Panc1 (cell line): ENCODE data around the gene GRIFIN. TPM values are rescaled to one million over a fixed set of nuclear protein-coding genes. Genes with fewer than 3 reads are reported as not detected.

ENCODE experiments used
- ATAC-seq: fragments of 200-7000 bp; cut with Tn5 transposase; 2 replicates; pipeline ENCODE4 v1.9.1; 2020; ENCODE audit warnings: mild to moderate bottlenecking, moderate library complexity
- BruUV-seq: library from RNA; stranded (reverse); fragments of 400-500 nt; replicated peaks from 2 replicates; lab custom pipeline; 2021; lab: Mats Ljungman, UMichigan
- CTCF ChIA-PET: fragments of 300-600 bp; sonication (Branson Sonifier 250); formaldehyde crosslinking; loops from one replicate; lab custom pipeline; 2022; ENCODE audit warnings: antibody characterized with exemption; lab: Charles Lee
- POLR2A ChIA-PET: fragments of 300-600 bp; sonication (Branson Sonifier 250); formaldehyde crosslinking; loops from one replicate; lab custom pipeline; 2022; ENCODE audit warnings: antibody characterized with exemption; lab: Charles Lee
- DNase-seq: peaks from one replicate; pipeline ENCODE4 v3.0.0-alpha.2; 2010; ENCODE audit warnings: low read depth, low spot score
- H3K27ac ChIP-seq: 2 replicates; pipeline ENCODE4 v1.5.1; 2011; ENCODE audit warnings: mild to moderate bottlenecking, low read length, inconsistent platforms
- H3K27me3 ChIP-seq: fragments of 200-500 bp; sonication (Bioruptor generic); 2 replicates; pipeline ENCODE4 v1.6.0; 2014; ENCODE audit warnings: low read length, inconsistent platforms; ENCODE audit not compliant: control insufficient read depth, insufficient read depth
- H3K36me3 ChIP-seq: fragments of 200-500 bp; sonication (Bioruptor generic); 2 replicates; pipeline ENCODE4 v1.5.1; 2014; ENCODE audit warnings: inconsistent platforms, mild to moderate bottlenecking, low read length, moderate library complexity; ENCODE audit not compliant: control insufficient read depth, insufficient read depth
- H3K4me1 ChIP-seq: 2 replicates; pipeline ENCODE4 v1.5.1; 2011; ENCODE audit warnings: inconsistent platforms, mild to moderate bottlenecking, low read length, moderate library complexity; ENCODE audit not compliant: control insufficient read depth, insufficient read depth
- H3K4me3 ChIP-seq, 2 experiments: 2 replicates each; pipeline ENCODE4 v1.5.1; 2011 to 2012; ENCODE audit warnings: low read depth in 2 of 2, low read length in 2 of 2, mild to moderate bottlenecking in 2 of 2, inconsistent platforms in 1 of 2, moderate library complexity in 1 of 2
- H3K9me3 ChIP-seq: fragments of 200-500 bp; sonication (Bioruptor generic); 2 replicates; pipeline ENCODE4 v1.5.1; 2014; ENCODE audit warnings: low read depth, mild to moderate bottlenecking, inconsistent platforms, low read length, moderate library complexity; ENCODE audit not compliant: control insufficient read depth, insufficient read depth
- POLR2AphosphoS5 ChIP-seq: IDR thresholded peaks from 2 replicates; pipeline ENCODE4 v1.6.1; 2012; ENCODE audit warnings: mild to moderate bottlenecking, low read depth, low read length, moderate library complexity
- REST ChIP-seq, 2 experiments: IDR thresholded peaks; 2 replicates each; pipeline ENCODE4 v1.6.1; 2011 to 2012; ENCODE audit warnings: low read depth in 2 of 2, control low read depth in 1 of 2, low read length in 1 of 2, mild to moderate bottlenecking in 1 of 2, moderate library complexity in 1 of 2; ENCODE audit not compliant: insufficient read depth in 1 of 2
- SIN3A ChIP-seq: IDR thresholded peaks from 2 replicates; pipeline ENCODE4 v1.6.1; 2012; ENCODE audit warnings: low read depth, mild to moderate bottlenecking, low read length, moderate library complexity, borderline replicate concordance; ENCODE audit not compliant: insufficient read depth
- TCF7L2 ChIP-seq: IDR thresholded peaks from 2 replicates; pipeline ENCODE4 v1.6.1; 2011; ENCODE audit warnings: mild to moderate bottlenecking, low read depth, low read length, inconsistent platforms
- in situ Hi-C: cut with HindIII; loops from 2 replicates; pipeline ENCODE4 v1.10.0; 2016; ENCODE audit warnings: low sequenced_read_pairs, low pct_unique_long_range_greater_than_20kb
- intact Hi-C: fragments of 100-400 bp; cut with micrococcal nuclease; formaldehyde crosslinking; loops from one replicate; pipeline ENCODE4 v1.10.0; 2022; ENCODE audit not compliant: unreplicated experiment
- total RNA-seq: library from RNA; stranded (reverse); gene quantifications from one replicate; pipeline ENCODE4 v1.2.1, GENCODE V29; 2021; ENCODE audit not compliant: unreplicated experiment
- TF ChIP-seq, protein P1 (sequence below): fragments of 450-650 bp; IDR thresholded peaks from 2 replicates; pipeline ENCODE4 v1.5.1; 2017; ENCODE audit warnings: mild to moderate bottlenecking

Gene GRIFIN
- total RNA-seq, 1 experiment from 2014 or later = not detected

GRCh38 chr7:2518737-2519118 lies 42.5 kb upstream of the GRIFIN start:
- Histone ChIP-seq H3K4me3 (peak overlapping the region; percentile 59 to 64; a peak in 3 of 4 replicates), H3K27me3 (no peaks in the 10 kb centered on the region), H3K27ac (peak overlapping the region; percentile 73), H3K9me3 (no peaks in the 10 kb centered on the region), H3K4me1 (peaks cover 56% of the 10 kb centered on the region), H3K36me3 (no peaks in the 10 kb centered on the region)
- ChIA-PET POLR2A (no interaction called here), CTCF (no interaction called here)
- intact Hi-C loops (no loop called here), in situ Hi-C loops (no loop called here)
- ATAC-seq (no peak), DNase-seq (no peak)
- no peak for TF ChIP-seq SIN3A
- TF ChIP-seq, protein P1, sequence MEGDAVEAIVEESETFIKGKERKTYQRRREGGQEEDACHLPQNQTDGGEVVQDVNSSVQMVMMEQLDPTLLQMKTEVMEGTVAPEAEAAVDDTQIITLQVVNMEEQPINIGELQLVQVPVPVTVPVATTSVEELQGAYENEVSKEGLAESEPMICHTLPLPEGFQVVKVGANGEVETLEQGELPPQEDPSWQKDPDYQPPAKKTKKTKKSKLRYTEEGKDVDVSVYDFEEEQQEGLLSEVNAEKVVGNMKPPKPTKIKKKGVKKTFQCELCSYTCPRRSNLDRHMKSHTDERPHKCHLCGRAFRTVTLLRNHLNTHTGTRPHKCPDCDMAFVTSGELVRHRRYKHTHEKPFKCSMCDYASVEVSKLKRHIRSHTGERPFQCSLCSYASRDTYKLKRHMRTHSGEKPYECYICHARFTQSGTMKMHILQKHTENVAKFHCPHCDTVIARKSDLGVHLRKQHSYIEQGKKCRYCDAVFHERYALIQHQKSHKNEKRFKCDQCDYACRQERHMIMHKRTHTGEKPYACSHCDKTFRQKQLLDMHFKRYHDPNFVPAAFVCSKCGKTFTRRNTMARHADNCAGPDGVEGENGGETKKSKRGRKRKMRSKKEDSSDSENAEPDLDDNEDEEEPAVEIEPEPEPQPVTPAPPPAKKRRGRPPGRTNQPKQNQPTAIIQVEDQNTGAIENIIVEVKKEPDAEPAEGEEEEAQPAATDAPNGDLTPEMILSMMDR = no peak
- TF ChIP-seq POLR2AphosphoS5 = no peak
- no peak for TF ChIP-seq TCF7L2
- TF ChIP-seq REST (IDR thresholded peaks at IDR 0.05; ENCODE audit: insufficient read depth in 1 of 2, low read depth in 2 of 2, low read length in 1 of 2) = no peak
- no TSS peak for BruUV-seq

DNA sequence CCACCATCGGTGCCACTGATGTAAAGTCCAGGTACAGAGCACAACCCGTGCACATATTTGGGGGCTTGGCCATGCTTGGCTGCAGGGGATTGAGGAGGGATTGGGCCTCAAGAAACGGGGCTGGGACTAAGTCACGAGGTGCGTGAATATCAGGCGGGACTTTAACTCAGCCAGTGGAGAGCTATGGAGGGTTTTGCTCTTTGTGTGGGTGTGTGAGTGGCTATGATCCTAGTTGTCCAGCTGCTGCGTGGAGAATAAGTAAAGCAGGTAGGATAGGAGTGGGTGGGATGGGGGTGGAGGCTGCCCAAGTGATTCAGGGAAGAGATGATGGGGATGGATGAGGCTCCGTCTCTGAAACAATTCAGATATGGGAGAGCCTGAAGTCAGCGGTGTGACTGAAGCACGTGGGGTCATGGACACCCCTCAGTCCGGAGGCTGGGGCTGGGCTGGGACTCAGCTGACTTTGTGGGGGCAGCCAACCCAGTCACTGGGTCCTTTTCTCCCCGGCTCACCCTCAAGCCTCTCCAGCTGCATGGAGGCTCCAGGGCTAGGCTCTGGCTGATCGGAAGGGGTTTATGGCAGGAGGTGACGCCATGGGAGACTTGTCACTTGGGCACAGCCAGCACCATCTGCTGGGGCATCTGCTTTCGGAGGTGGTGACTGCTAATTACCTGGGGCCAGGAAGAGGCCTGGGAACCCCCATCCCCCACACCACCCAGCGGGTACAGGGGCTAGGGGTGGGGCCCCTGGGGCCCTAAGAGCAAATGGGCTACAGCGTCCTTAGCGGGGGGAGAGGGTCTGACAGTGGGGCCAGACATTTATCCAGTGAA lies 41.7 kb upstream of the GRIFIN start:
- no TSS peak for BruUV-seq
- POLR2A ChIA-PET = no interaction called here
- intact Hi-C loops (no loop called here), in situ Hi-C loops (no loop called here)
- CTCF ChIA-PET = no interaction called here
- Histone ChIP-seq H3K4me1 (peaks cover 47% of the 10 kb centered on the region), H3K27me3 (no peaks in the 10 kb centered on the region), H3K4me3 (no peak overlapping the region), H3K36me3 (no peaks in the 10 kb centered on the region), H3K27ac (0 out of 2 replicates have a peak overlapping the region, but pooled peaks have one; percentile 29), H3K9me3 (no peaks in the 10 kb centered on the region)
- TF ChIP-seq REST (IDR thresholded peaks at IDR 0.05; ENCODE audit: insufficient read depth in 1 of 2, low read depth in 2 of 2, low read length in 1 of 2) (no peak), POLR2AphosphoS5 (no peak), SIN3A (no peak), TCF7L2 (no peak)
- ATAC-seq (no peak), DNase-seq (no peak)
